Ovary (tissue), 9 donors: ENCODE data around the gene C19orf12. TPM values are rescaled to one million over a fixed set of nuclear protein-coding genes. Genes with fewer than 3 reads are reported as not detected.

Experiments used
- DNase-seq, 5 donors: peaks; one replicate each; pipeline ENCODE4 v3.0.0-alpha.2; 2019 to 2020
- H3K27ac ChIP-seq, 2 donors: fragments of 200-600 bp; one replicate each; pipeline versions ENCODE4 v1.5.1 to v1.8.0; 2019 to 2022
- H3K27me3 ChIP-seq: fragments of 200-600 bp; one replicate; pipeline ENCODE4 v1.8.0; 2022
- H3K36me3 ChIP-seq: fragments of 200-600 bp; sonication (generic); one replicate; pipeline ENCODE4 v1.5.1; 2019
- H3K4me1 ChIP-seq: one replicate; pipeline ENCODE4 v1.8.1; 2013; ENCODE audit warnings: mild to moderate bottlenecking, moderate library complexity; ENCODE audit not compliant: insufficient read depth
- H3K4me3 ChIP-seq: fragments of 200-600 bp; sonication (generic); one replicate; pipeline ENCODE4 v1.5.1; 2017
- H3K9me3 ChIP-seq, 2 donors: fragments of 200-600 bp in 1 of 2; sonication (generic) in 1 of 2; one replicate each; pipeline versions ENCODE4 v1.5.1 to v1.8.1; 2013 to 2019; ENCODE audit warnings: mild to moderate bottlenecking in 1 of 2, moderate library complexity in 1 of 2
- CTCF ChIP-seq, 3 donors: fragments of 450-650 bp in 2 of 3; fragments of 200-600 bp in 1 of 3; IDR thresholded peaks; one replicate each; pipeline versions ENCODE4 v1.5.1 to v1.8.0; 2016 to 2022; ENCODE audit warnings: antibody characterized with exemption in 3 of 3, mild to moderate bottlenecking in 1 of 3
- EP300 ChIP-seq: sonication (generic); formaldehyde crosslinking; IDR thresholded peaks from one replicate; pipeline ENCODE4 v1.6.1; 2017; ENCODE audit warnings: antibody characterized with exemption
- POLR2A ChIP-seq: fragments of 450-650 bp; IDR thresholded peaks from one replicate; pipeline ENCODE4 v1.6.1; 2017; ENCODE audit warnings: antibody characterized with exemption, mild to moderate bottlenecking, moderate library complexity
- WGBS, 3 donors: extraction: QIAGEN DNeasy Blood & Tissue Kit in 1 of 3; methylation state at CpG; one replicate each; pipeline versions ENCODE4 v1.1.5 to v1.1.7; 2013 to 2017; 5-methylcytosine and 5-hydroxymethylcytosine counted together
- intact Hi-C, 4 donors: fragments of 100-400 bp; cut with DNase I; formaldehyde crosslinking; loops; one replicate each; pipeline versions ENCODE4 v1.11.0 to v1.15.1; 2022 to 2023
- polyA plus RNA-seq, 2 donors: library from polyadenylated mRNA; stranded (reverse); fragments of 200-250 nt in 1 of 2; fragments of 350-450 nt in 1 of 2; fragmentation: Illumina TruSeq in 1 of 2; extraction: RNeasy Lipid Tissue Mini Kit (QIAGEN cat#74804) in 1 of 2; gene quantifications; one replicate each; pipeline ENCODE4 v1.2.3, GENCODE V29; 2013 to 2014
- total RNA-seq, 7 donors: library from RNA; depleted of rRNA in 2 of 7; stranded (reverse); fragments of >200 nt in 2 of 7; fragmentation: NEBNext Ultra II Directional in 3 of 7; extraction: Animal tissue kit (Norgen Biotek cat#: 25700) in 3 of 7; gene quantifications; one replicate each; pipeline versions ENCODE4 v1.1.0 to v1.2.4, GENCODE V29; 2016 to 2023
- donor health status: DM: no; HTN: no; CAD: no; lungs with moderate emphysema.
- donor health status: DM: no; HTN: no; CAD: no.
- donor health status: Bipolar disorder and iron deficiency.
- donor health status: DM: yes; HTN: yes; CAD: no.
- donor health status: DM: no; HTN: no; CAD: no.
- donor health status: DM: yes; HTN: yes; CAD: no.

The C19orf12 gene
- total and polyA plus RNA-seq, 9 donors = 15.6 to 33.6 (median 24.1) TPM

- no peaks in the 10 kb centered on the region for H3K4me1 ChIP-seq
- 73 to 81% (median 80%) methylated on average over 7 of the region's 7 CpGs for WGBS, 3 donors
- no peaks in the 10 kb centered on the region for H3K36me3 ChIP-seq
- no peak overlapping the region for H3K4me3 ChIP-seq
- intact Hi-C loops = no loop called here
- H3K27ac ChIP-seq = no peak overlapping the region
- H3K27me3 ChIP-seq = no peaks in the 10 kb centered on the region
- H3K9me3 ChIP-seq = no peaks in the 10 kb centered on the region
- TF ChIP-seq POLR2A (no peak), CTCF (IDR thresholded peaks at IDR 0.05) (no peak), EP300 (no peak)
- no peak for DNase-seq
Measured at GRCh38 chr19:29753934-29754305, 38.9 kb upstream of the C19orf12 start.

GRCh38 chr19:29753190-29753933, 38.3 kb upstream of the C19orf12 start:
- no peaks in the 10 kb centered on the region for H3K9me3 ChIP-seq

GRCh38 chr19:29752450-29753025, 37.5 kb upstream of the C19orf12 start:
- Histone ChIP-seq H3K27ac (no peak overlapping the region), H3K27me3 (no peaks in the 10 kb centered on the region), H3K9me3 (no peaks in the 10 kb centered on the region), H3K4me1 (no peaks in the 10 kb centered on the region), H3K4me3 (no peak overlapping the region), H3K36me3 (no peaks in the 10 kb centered on the region)
- DNase-seq = no peak
- 49 to 64% (median 50%) methylated on average over 10 to 11 of the region's 11 CpGs for WGBS, 3 donors
- intact Hi-C loops = no loop called here
- TF ChIP-seq CTCF (IDR thresholded peaks at IDR 0.05) = no peak
- TF ChIP-seq POLR2A = no peak
- TF ChIP-seq EP300 = no peak

More at GRCh38 chr19:29753190-29753933, 38.3 kb upstream of the C19orf12 start:
- intact Hi-C loops = no loop called here
- Histone ChIP-seq H3K36me3 (no peaks in the 10 kb centered on the region), H3K4me1 (no peaks in the 10 kb centered on the region), H3K4me3 (no peak overlapping the region), H3K27ac (no peak overlapping the region), H3K27me3 (no peaks in the 10 kb centered on the region)
- TF ChIP-seq EP300 (no peak), CTCF (IDR thresholded peaks at IDR 0.05) (no peak), POLR2A (no peak)
- DNase-seq = no peak
- WGBS, 3 donors = 76 to 88% (median 81%) methylated on average over 16 of the region's 16 CpGs

- H3K9me3 ChIP-seq = no peaks in the 10 kb centered on the region
- H3K27ac ChIP-seq = no peak overlapping the region
- DNase-seq = no peak
- WGBS, 3 donors = 87 to 96% (median 94%) methylated on average over 3 of the region's 3 CpGs
- TF ChIP-seq EP300 = no peak
- TF ChIP-seq POLR2A = no peak
- intact Hi-C loops = no loop called here
- H3K36me3 ChIP-seq = no peaks in the 10 kb centered on the region
- no peaks in the 10 kb centered on the region for H3K4me1 ChIP-seq
- H3K27me3 ChIP-seq = no peaks in the 10 kb centered on the region
- no peak overlapping the region for H3K4me3 ChIP-seq
Measured at GRCh38 chr19:29751932-29752331, 36.9 kb upstream of the C19orf12 start.

- intact Hi-C loops = no loop called here
- H3K27ac ChIP-seq = no peak overlapping the region
- H3K27me3 ChIP-seq = no peaks in the 10 kb centered on the region
- TF ChIP-seq EP300 (no peak), POLR2A (no peak), CTCF (IDR thresholded peaks at IDR 0.05) (no peak)
- no peak for DNase-seq
- WGBS, 3 donors = 74 to 82% (median 75%) methylated on average over 5 of the region's 5 CpGs
- no peak overlapping the region for H3K4me3 ChIP-seq
- H3K36me3 ChIP-seq = no peaks in the 10 kb centered on the region
- H3K4me1 ChIP-seq = no peaks in the 10 kb centered on the region
- no peaks in the 10 kb centered on the region for H3K9me3 ChIP-seq
Measured at GRCh38 chr19:29750001-29750400, 34.9 kb upstream of the C19orf12 start.
